ENCODE data around the gene SGPL1.

SGPL1 gene

GRCh38 chr10:70816220-70816894 is 609 bp downstream of the SGPL1 start:
- TF ChIP-seq CTCF (conservative IDR thresholded peaks at IDR 0.05; ENCODE audit: low read depth, low read length): no peak
- H3K4me1 ChIP-seq (ENCODE audit: low read depth, poor library complexity, severe bottlenecking): no peaks in the 10 kb centered on the region
- H3K36me3 ChIP-seq (ENCODE audit: insufficient read depth): no peaks in the 10 kb centered on the region
- no peak overlapping the region for H3K4me3 ChIP-seq (IDR thresholded peaks at IDR 0.05; ENCODE audit: insufficient read depth, low read depth, low read length)
- no peaks in the 10 kb centered on the region for H3K79me2 ChIP-seq (ENCODE audit: insufficient read depth, low read depth)
- H3K27me3 ChIP-seq (ENCODE audit: insufficient read depth, low read depth): no peaks in the 10 kb centered on the region
- H4K20me1 ChIP-seq (ENCODE audit: insufficient read depth): no peaks in the 10 kb centered on the region
- H2AFZ ChIP-seq (ENCODE audit: low read depth): peak overlapping the region; percentile 82; the same call in 1 of the 2 replicates
- H3K9ac ChIP-seq: peak overlapping the region; percentile 59; the same call in 1 of the 2 replicates
- no peak overlapping the region for H3K27ac ChIP-seq
- H3K4me2 ChIP-seq: peak overlapping the region; percentile 78

GRCh38 chr10:70820976-70821750 is 5.4 kb downstream of the SGPL1 start:
- no peak overlapping the region for H3K9ac ChIP-seq
- no peak for TF ChIP-seq CTCF (conservative IDR thresholded peaks at IDR 0.05; ENCODE audit: low read depth, low read length)
- no peak overlapping the region for H3K4me3 ChIP-seq (IDR thresholded peaks at IDR 0.05; ENCODE audit: insufficient read depth, low read depth, low read length)
- no peaks in the 10 kb centered on the region for H3K79me2 ChIP-seq (ENCODE audit: insufficient read depth, low read depth)
- no peak overlapping the region for H2AFZ ChIP-seq (ENCODE audit: low read depth)
- H3K27me3 ChIP-seq (ENCODE audit: insufficient read depth, low read depth): no peaks in the 10 kb centered on the region
- no peaks in the 10 kb centered on the region for H4K20me1 ChIP-seq (ENCODE audit: insufficient read depth)
- no peak overlapping the region for H3K4me2 ChIP-seq
- no peaks in the 10 kb centered on the region for H3K36me3 ChIP-seq (ENCODE audit: insufficient read depth)
- no peak overlapping the region for H3K27ac ChIP-seq
- no peaks in the 10 kb centered on the region for H3K4me1 ChIP-seq (ENCODE audit: low read depth, poor library complexity, severe bottlenecking)

- no peaks in the 10 kb centered on the region for H3K4me1 ChIP-seq (ENCODE audit: low read depth, poor library complexity, severe bottlenecking)
- no peak overlapping the region for H3K4me2 ChIP-seq
- no peaks in the 10 kb centered on the region for H3K36me3 ChIP-seq (ENCODE audit: insufficient read depth)
- H3K9ac ChIP-seq: no peak overlapping the region
- H3K4me3 ChIP-seq (IDR thresholded peaks at IDR 0.05; ENCODE audit: insufficient read depth, low read depth, low read length): no peak overlapping the region
- no peak for TF ChIP-seq CTCF (conservative IDR thresholded peaks at IDR 0.05; ENCODE audit: low read depth, low read length)
- no peaks in the 10 kb centered on the region for H3K27me3 ChIP-seq (ENCODE audit: insufficient read depth, low read depth)
- H4K20me1 ChIP-seq (ENCODE audit: insufficient read depth): no peaks in the 10 kb centered on the region
- no peak overlapping the region for H3K27ac ChIP-seq
- no peak overlapping the region for H2AFZ ChIP-seq (ENCODE audit: low read depth)
- no peaks in the 10 kb centered on the region for H3K79me2 ChIP-seq (ENCODE audit: insufficient read depth, low read depth)
Measured at GRCh38 chr10:70822076-70822820, 6.5 kb downstream of the SGPL1 start.

DNA sequence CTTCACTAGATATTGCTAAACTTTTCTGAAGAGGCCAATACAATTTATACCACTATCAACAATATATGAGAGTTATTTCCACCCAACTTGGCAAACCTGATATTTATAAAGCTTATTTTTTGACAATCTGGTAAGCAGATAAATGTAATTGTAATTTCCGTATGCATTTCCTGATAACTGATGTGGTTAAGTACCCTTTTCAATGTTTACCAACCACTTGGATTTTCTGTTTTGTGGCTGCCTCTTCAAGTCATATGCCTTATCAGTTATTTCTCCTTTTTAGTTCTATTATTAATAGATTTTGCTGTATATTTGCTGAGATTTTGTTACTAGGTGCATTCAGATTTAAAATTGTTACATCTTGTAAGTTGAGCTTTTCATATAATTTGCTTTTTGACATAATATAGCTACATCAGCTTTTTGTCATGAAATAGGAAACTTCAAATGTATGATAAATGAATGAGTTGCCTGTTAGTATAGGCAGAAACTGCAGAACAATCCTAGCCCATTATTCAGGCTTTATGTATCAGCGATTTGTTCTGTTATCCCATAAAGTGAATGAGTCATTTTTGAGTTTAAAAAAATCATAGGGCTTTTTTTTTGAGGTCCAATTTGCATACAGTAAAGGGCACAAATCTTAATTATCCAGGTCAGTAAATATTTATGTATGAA is 11.5 kb downstream of the SGPL1 start:
- H3K4me3 ChIP-seq (IDR thresholded peaks at IDR 0.05; ENCODE audit: insufficient read depth, low read depth, low read length): no peak overlapping the region
- no peak overlapping the region for H2AFZ ChIP-seq (ENCODE audit: low read depth)
- no peak overlapping the region for H3K9ac ChIP-seq
- H3K79me2 ChIP-seq (ENCODE audit: insufficient read depth, low read depth): no peaks in the 10 kb centered on the region
- H3K4me1 ChIP-seq (ENCODE audit: low read depth, poor library complexity, severe bottlenecking): no peaks in the 10 kb centered on the region
- H3K27me3 ChIP-seq (ENCODE audit: insufficient read depth, low read depth): no peaks in the 10 kb centered on the region
- no peaks in the 10 kb centered on the region for H3K36me3 ChIP-seq (ENCODE audit: insufficient read depth)
- no peak overlapping the region for H3K27ac ChIP-seq
- TF ChIP-seq CTCF (conservative IDR thresholded peaks at IDR 0.05; ENCODE audit: low read depth, low read length): no peak
- H4K20me1 ChIP-seq (ENCODE audit: insufficient read depth): no peaks in the 10 kb centered on the region
- H3K4me2 ChIP-seq: no peak overlapping the region
